HG02588 (cell line): ENCODE data around the gene OSTC.

Experiments used
- ATAC-seq: cut with Tn5 transposase; IDR thresholded peaks from one replicate; pipeline ENCODE4 v1.9.1; 2021; ENCODE audit warnings: mild to moderate bottlenecking, moderate library complexity; ENCODE audit not compliant: unreplicated experiment

OSTC gene

DNA sequence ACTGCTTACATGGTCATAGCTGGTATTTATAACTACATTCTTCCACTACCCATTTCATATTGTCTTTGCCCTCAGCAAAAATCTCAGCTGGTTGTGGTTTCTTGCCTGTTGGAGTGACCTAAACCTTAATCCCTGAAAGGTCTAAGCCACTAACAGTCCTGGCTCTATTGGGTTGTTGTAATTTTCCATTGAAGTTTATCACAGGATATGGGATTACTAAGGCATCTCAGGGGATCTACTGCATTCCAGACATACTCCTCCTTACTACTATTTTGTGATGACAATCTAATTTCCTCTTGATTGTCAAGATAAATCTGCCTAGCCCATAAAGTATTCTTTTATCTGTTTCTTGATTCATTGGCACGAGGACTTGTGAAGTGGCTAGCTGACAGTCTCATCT, 6.2 kb upstream of the OSTC start:
- no peak for ATAC-seq

GRCh38 chr4:108646706-108647105, 3.7 kb upstream of the OSTC start:
- ATAC-seq = no peak

- peak; percentile 19 for ATAC-seq
Observed at GRCh38 chr4:108649863-108650211, 562 bp upstream of the OSTC start.

DNA sequence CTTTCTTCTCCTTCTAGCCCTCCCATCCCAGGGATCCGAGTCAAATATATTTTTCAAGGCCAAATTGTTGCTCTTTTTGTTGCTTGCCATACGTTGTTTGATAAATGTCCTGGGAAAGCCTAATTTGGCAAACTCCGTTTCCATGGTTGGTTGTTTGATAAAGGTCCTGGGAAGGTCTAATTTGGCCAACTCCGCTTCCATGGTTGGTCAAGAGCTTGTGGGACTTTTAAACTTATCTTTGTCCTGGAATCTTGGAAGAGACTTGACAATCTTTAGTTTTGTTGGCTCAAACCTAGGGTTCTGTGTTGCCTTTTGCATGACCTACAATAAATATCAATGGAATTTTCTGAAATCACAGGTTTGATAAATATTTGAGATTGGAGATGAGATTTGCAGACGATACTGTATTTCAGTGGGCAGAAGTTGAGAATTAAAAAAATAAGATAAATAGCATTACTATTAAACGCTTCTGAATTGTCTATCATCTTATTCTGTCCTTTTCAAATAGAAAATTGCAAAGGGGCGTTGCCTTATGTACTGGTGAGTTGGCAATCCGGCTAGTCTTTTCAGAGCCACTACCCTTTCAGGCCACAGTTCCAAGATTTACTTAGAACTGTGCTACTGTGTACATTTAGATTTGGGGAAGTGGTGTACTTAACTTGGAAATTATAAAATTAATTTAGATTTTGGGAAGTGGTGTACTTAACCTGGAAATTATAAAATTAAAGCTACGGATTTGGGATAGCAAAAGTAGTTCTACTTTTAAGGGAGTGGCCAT, 804 bp downstream of the OSTC start:
- ATAC-seq = no peak

DNA sequence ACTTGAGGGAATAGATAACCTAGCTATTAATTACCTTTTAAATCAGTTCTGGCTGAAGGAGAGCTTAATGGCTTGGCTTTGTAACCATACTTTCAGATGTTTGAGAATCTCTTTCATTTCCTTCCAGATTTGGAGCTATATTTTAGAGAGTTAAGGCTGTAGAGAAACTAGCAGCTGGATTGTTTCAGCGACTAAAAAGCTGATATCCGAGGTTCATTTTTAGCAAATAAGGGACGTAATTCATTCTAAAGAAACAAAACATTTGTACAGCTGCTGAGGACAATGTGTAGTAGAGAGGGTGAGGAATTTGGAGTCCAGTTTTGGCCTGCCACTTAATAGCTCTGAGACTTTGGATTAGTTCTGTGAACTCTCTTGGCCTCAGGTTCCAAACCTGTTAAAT, 12.2 kb downstream of the OSTC start:
- no peak for ATAC-seq

DNA sequence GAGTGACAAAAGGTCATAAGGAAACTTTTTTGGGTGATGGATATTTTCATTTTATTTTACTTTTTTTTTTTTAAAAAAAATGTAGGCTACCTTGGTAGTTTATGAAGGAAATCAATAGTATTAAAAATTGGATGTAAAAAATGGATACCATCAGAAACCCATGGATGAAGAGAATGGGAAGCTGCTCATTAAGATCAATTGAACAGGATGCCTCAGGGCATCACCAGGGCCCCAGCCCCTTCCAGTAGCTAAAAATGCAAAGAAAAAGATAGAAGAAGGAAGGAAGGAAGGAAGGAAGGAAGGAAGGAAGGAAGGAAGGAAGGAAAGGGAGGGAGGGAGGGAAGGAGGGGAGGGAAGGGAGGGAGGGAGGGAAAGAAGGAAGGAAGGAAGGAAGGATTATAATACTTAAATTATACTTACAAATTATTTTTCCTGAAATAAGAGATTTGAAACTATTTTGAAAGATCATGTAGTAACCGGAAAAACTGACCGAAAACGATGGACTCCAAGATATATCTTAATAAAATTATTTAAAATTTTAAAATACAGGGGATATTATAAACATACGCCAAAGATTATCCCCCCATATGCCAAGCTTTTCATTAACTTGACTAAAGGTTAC, 24.1 kb downstream of the OSTC start:
- ATAC-seq = no peak

GRCh38 chr4:108681321-108681809, 31.0 kb downstream of the OSTC start:
- ATAC-seq = no peak

GRCh38 chr4:108683479-108683878, 33.1 kb downstream of the OSTC start:
- ATAC-seq = no peak

DNA sequence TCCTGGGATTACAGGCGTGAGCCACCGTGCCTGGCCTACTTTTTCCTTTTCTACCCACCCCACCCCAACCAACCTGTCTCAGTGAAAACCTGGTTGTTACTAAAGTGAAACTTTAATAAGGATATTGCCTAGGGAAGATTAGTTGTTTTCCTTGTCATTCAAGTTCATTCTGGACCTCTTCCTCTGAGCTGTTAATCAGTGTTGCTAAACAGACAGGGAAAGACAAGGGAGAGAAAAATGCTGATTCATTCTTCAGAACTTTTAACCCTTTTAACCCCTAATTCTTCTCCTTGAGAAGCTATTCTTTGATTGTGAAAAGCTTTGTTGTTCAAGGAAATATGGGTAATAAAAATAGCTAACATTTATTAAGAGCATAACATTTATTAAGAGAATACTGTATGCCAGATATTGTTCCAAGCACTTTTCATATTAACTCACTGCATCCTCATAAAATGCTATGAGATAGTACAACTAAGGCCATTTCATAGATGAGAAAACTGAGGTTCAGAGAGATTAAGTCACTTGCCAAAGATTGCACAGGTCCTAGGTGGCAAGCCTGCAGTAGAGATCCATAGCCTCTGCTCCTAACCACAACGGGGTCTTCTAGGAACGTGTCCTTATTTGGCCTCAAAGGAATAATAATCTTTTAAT, 34.8 kb downstream of the OSTC start:
- no peak for ATAC-seq

DNA sequence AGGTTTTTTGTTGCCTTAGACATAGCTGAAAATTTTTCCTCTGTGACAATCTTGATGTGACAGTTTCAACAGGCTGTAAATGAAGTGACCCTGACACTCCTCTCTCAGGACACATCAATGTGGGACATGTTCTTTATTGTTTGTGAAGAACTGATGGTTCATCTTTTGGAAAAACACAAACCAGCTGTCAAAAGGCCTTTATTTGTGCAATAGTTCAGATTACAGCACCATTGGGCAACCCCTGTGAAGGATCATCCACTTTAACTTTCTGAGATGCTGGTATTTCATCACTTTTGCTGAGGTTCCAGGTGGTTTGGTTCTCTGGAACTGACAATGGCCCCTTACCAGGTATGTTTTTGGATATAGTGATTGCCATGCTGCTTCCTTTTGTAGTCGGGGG, 40.3 kb downstream of the OSTC start:
- ATAC-seq = no peak

- ATAC-seq = no peak
Observed at GRCh38 chr4:108693211-108693610, 42.8 kb downstream of the OSTC start.

GRCh38 chr4:108693819-108694218, 43.4 kb downstream of the OSTC start:
- ATAC-seq = no peak

DNA sequence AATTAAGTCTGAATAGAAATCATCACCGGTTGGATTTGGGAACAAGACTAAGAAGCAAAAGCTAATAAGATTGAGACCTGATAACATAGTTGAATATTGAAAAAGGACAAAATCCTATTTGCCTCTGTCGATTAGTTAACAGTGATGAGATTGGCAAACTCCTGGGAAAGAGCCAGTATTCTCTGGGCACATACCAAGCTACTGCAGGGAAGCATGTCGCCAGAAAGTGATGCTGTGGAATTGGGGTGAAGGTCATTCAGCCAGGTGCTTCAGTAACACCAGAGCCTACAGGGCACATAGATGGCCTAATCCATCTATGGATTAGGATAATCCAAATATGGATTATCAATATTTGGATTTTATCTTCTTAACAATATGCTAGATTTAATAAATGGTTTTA, 44.0 kb downstream of the OSTC start:
- no peak for ATAC-seq

DNA sequence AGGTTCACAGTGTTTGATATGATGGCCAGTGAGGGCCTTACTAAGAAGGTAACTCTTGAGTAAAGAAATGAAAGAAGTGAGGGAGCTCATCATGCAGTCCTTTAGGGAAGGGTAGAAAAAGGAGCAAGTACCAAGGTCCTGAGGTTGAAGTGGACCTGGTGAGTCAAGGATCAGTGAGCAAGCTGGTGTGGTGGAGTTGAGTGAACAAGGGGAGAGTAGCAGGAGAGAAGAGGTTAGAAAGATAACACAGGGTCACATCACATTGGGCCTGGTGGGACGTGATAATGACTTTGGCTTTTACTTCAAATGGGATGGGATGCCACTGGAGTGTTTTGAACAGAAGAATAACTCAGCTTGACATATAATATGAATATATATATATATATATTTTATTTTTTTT, 44.7 kb downstream of the OSTC start:
- ATAC-seq = no peak

DNA sequence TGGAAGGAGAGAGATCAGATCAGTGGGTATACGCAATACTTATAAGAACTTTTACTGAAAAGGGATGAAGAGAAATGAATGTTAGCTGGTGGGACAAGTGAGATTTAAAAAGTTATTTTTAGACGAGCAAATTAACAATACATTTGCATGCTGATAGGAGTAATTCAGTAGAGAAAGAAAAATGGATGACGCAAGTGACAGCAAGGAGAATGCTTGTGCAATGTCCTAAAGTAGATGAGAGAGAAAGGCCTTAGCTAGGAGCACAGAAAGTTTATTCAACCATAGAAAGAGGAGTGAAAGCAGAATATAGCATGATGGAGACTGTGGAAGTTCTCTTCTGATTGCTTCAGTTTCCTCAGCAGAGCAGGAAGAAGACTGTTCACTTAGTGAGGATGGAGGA, 45.8 kb downstream of the OSTC start:
- ATAC-seq = no peak

GRCh38 chr4:108700081-108700757, 49.8 kb downstream of the OSTC start:
- ATAC-seq = no peak

DNA sequence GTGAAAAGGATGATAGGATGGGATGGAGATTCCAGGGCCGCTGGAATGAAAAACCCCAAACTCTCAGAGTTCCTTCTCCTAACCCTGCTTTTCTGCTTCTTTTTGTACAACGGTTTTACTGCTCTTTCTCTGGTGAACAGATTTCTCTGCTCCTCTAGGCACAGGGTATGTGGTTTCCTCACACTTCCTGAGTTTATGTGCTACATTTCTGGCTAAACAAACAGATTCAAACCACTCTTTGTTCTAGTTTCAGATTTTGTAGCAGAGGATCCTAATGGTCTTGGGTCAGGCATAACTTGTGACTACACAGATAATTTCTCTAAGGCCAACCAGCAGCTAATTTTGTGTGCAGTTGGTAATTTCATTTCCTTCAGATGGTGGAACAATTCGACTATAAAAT, 52.6 kb downstream of the OSTC start:
- no peak for ATAC-seq

DNA sequence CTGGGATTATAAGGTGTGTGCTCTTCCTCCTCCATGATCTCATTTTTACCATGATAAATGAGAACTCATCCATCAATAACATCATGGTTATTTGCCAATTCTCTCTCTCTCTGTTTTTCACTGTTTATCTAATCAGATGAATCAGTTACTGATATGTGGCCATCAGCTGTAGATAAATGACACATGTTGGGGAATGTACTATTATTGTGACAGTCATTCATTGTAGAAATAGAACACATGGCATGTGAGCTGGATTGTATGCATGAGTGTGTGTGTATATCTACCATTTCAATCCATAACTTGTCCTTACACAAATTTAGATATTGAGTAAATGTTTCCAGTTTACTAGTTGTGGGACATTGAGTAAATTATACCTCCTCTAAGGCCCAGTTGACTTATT, 53.0 kb downstream of the OSTC start:
- no peak for ATAC-seq

GRCh38 chr4:108703966-108704365, 53.6 kb downstream of the OSTC start:
- no peak for ATAC-seq

DNA sequence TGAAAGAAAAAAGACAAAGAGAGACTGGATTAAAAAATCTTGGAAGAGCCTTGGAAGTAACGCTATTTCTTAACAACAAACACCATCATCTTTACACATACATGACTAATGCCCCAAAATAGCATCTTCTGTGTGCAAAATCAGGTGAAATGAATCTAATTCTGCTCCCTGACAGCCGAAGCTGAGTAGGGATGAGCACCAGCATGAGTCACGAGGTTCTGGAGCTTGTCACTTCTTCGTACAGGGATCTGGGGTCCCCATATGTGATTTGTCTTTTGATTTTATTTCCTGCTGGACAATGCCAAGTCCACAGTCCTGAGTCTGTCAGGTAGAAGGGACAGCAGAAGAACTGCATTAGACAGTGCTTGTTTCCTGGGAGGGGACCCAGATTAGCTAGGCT, 55.9 kb downstream of the OSTC start:
- ATAC-seq = no peak

GRCh38 chr4:108709234-108709633, 58.8 kb downstream of the OSTC start:
- no peak for ATAC-seq

DNA sequence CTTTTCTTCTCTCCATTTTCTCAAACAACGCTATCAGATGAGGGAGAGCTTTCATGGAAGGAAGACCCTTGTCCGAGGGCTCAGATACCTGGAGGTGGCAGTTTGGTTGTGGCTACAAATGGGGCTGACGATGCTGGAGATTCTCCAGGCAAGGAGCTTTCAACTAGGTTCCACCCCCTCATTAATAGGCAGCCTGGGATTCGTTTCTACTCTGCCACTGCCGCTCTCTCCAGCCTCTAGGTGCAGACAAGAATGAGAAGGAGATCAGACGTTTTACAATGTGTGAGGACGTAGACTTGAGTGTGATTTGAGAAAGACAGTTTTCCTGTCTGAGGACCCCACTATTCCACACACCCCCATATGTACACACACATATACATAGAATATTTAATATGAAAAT, 59.3 kb downstream of the OSTC start:
- no peak for ATAC-seq
